ENCODE data around the gene PJVK. TPM values are rescaled to one million over a fixed set of nuclear protein-coding genes. Genes with fewer than 3 reads are reported as not detected.

Gene PJVK
- total RNA-seq, 1 donor from 2014 or later = 4.9 TPM

DNA sequence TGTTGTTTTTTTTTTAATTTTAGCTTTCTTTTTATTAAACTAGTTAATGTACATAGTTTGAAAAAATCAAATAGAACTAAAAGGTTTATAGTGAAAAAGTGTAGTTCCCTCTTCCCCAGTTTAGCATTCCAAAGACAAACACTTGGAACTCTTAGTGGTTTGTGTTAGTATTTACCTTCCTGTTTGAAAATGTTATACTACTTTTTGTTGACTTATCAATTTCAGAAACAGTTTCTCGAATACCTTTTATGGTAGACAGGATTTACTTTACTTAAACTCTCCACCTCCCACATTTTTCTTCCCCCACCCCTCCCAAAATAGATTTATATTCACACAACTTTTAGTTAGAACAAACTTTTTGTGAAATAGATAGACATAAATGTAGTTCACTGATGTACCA, 55.8 kb downstream of the PJVK start:
- intact Hi-C loops (cut with DNase I) = no loop called here
- Histone ChIP-seq H3K27ac (no peak overlapping the region), H3K9me3 (no peaks in the 10 kb centered on the region), H3K4me1 (no peaks in the 10 kb centered on the region), H3K4me3 (no peak overlapping the region), H3K27me3 (no peaks in the 10 kb centered on the region), H3K36me3 (peaks cover 0 to 26% of the 10 kb centered on the region in 2 donors)
- DNase-seq (ENCODE audit: extremely low spot score in 2 of 2) = no peak
- TF ChIP-seq, protein P1, sequence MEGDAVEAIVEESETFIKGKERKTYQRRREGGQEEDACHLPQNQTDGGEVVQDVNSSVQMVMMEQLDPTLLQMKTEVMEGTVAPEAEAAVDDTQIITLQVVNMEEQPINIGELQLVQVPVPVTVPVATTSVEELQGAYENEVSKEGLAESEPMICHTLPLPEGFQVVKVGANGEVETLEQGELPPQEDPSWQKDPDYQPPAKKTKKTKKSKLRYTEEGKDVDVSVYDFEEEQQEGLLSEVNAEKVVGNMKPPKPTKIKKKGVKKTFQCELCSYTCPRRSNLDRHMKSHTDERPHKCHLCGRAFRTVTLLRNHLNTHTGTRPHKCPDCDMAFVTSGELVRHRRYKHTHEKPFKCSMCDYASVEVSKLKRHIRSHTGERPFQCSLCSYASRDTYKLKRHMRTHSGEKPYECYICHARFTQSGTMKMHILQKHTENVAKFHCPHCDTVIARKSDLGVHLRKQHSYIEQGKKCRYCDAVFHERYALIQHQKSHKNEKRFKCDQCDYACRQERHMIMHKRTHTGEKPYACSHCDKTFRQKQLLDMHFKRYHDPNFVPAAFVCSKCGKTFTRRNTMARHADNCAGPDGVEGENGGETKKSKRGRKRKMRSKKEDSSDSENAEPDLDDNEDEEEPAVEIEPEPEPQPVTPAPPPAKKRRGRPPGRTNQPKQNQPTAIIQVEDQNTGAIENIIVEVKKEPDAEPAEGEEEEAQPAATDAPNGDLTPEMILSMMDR (IDR thresholded peaks at IDR 0.05) = no peak
- TF ChIP-seq POLR2A (IDR thresholded peaks at IDR 0.05) (no peak), POLR2AphosphoS5 (IDR thresholded peaks at IDR 0.05; ENCODE audit: insufficient read depth in 1 of 2, low read depth in 1 of 2) (no peak)

DNA sequence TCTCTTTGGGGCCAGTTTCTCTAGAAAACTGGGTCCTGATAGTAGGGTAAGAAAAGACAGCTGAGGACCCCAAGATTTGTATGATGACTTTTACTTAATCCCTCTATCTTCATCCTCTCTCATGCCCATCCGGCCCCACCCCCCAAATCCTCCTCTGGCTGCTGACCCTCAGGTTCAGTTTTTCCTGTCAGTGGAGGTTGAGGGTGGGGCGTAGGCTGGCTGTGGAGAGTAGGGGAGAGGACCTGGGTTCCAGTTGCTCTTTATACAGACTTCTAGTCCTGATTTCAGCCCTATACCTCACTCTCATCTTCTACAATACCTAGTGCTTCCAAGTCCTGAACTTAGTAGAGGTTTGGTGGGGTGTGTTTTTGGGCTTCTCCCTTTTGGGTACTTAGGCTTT, 57.5 kb downstream of the PJVK start:
- Histone ChIP-seq H3K27ac (no peak overlapping the region), H3K4me3 (no peak overlapping the region), H3K4me1 (no peaks in the 10 kb centered on the region), H3K36me3 (peaks cover 0 to 9% of the 10 kb centered on the region in 2 donors), H3K9me3 (no peaks in the 10 kb centered on the region), H3K27me3 (no peaks in the 10 kb centered on the region)
- TF ChIP-seq POLR2AphosphoS5 (IDR thresholded peaks at IDR 0.05; ENCODE audit: insufficient read depth in 1 of 2, low read depth in 1 of 2) (no peak), POLR2A (IDR thresholded peaks at IDR 0.05) (no peak)
- TF ChIP-seq, protein P1 (IDR thresholded peaks at IDR 0.05) = no peak
- no peak for DNase-seq (ENCODE audit: extremely low spot score in 2 of 2)
- intact Hi-C loops (cut with DNase I) = no loop called here

DNA sequence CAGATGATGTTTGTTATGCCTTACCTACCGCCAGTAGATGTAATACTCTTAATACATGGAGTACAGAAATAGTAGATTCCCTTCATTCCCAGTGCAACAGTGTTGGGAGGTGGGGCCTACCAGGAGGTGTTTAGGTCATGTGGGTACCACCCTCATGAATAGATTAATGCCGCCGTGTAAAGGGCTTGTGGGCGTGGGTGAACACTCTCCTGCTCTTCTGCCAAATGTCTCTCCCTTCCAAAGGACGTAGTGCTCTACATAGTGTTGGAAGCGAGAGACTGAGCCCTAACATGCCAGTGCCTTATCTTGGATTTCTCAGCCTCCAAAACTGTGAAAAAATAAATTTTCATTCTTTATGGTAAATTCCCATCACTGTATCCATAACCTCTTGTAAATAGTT, 59.2 kb downstream of the PJVK start:
- intact Hi-C loops (cut with DNase I) = no loop called here

More for the DNA sequence above, 59.2 kb downstream of the PJVK start:
- H3K27me3 ChIP-seq = no peaks in the 10 kb centered on the region
- H3K36me3 ChIP-seq = no peaks in the 10 kb centered on the region
- DNase-seq (ENCODE audit: extremely low spot score in 2 of 2) = no peak
- no peaks in the 10 kb centered on the region for H3K4me1 ChIP-seq
- no peak overlapping the region for H3K4me3 ChIP-seq
- TF ChIP-seq POLR2AphosphoS5 (IDR thresholded peaks at IDR 0.05; ENCODE audit: insufficient read depth in 1 of 2, low read depth in 1 of 2) (no peak), POLR2A (IDR thresholded peaks at IDR 0.05) (no peak)
- TF ChIP-seq, protein P1 (IDR thresholded peaks at IDR 0.05) = no peak
- no peaks in the 10 kb centered on the region for H3K9me3 ChIP-seq
- H3K27ac ChIP-seq = no peak overlapping the region

Other genes with a start within 250 kb of the PJVK start
- 79.3 TPM for gene PRKRA, start 203 bp upstream of the PJVK start, total RNA-seq
- 30.9 TPM for gene FKBP7, start 27.2 kb downstream of the PJVK start, total RNA-seq
- gene PLEKHA3, start 29.1 kb downstream of the PJVK start, total RNA-seq = 5.9 TPM

Data from vagina (tissue), 2 donors.